Stimulated activated naive CD8-positive, alpha-beta T cell treated with anti-CD3 and anti-CD28 coated beads, Interleukin-15, Interleukin-2, amounts not matched to agents 100 U/mL and 50 U/mL, for 24 hours (primary cell): ENCODE results near the gene CELF2.

Experiments used
- ATAC-seq: fragments of 150-1000 bp; cut with Tn5 transposase; one replicate; pipeline ENCODE4 v1.10.0; 2021
- DNase-seq: peaks from one replicate; pipeline ENCODE4 v3.0.0; 2021

CELF2 gene

GRCh38 chr10:11004144-11005077, 13.3 kb upstream of the CELF2 start:
- ATAC-seq (no peak), DNase-seq (no peak)

GRCh38 chr10:11005725-11006427, 11.8 kb upstream of the CELF2 start:
- no peak for DNase-seq
- ATAC-seq: no peak

GRCh38 chr10:11006428-11006825, 11.2 kb upstream of the CELF2 start:
- DNase-seq: no peak

GRCh38 chr10:11007476-11008020, 10.1 kb upstream of the CELF2 start:
- ATAC-seq: no peak
- DNase-seq: no peak

More at GRCh38 chr10:11006428-11006825, 11.2 kb upstream of the CELF2 start:
- ATAC-seq: no peak

GRCh38 chr10:11009471-11010308, 8.0 kb upstream of the CELF2 start:
- DNase-seq (no peak), ATAC-seq (no peak)

GRCh38 chr10:11010582-11010981, 7.1 kb upstream of the CELF2 start:
- no peak for ATAC-seq
- DNase-seq: no peak

GRCh38 chr10:11011436-11011835, 6.2 kb upstream of the CELF2 start:
- DNase-seq (no peak), ATAC-seq (no peak)

- ATAC-seq (no peak), DNase-seq (no peak)
Observed at GRCh38 chr10:11011984-11012383, 5.7 kb upstream of the CELF2 start.

GRCh38 chr10:11012421-11013295, 5.0 kb upstream of the CELF2 start:
- DNase-seq: no peak
- ATAC-seq: no peak

GRCh38 chr10:11013836-11014235, 3.8 kb upstream of the CELF2 start:
- DNase-seq (no peak), ATAC-seq (no peak)

GRCh38 chr10:11014671-11015445, 2.8 kb upstream of the CELF2 start:
- no peak for DNase-seq
- no peak for ATAC-seq

GRCh38 chr10:11015446-11015934, 2.2 kb upstream of the CELF2 start:
- ATAC-seq (no peak), DNase-seq (no peak)

- ATAC-seq (no peak), DNase-seq (no peak)
Observed at GRCh38 chr10:11017000-11017569, 587 bp upstream of the CELF2 start.

- no peak for ATAC-seq
Observed at GRCh38 chr10:11018432-11018841, 765 bp downstream of the CELF2 start.

GRCh38 chr10:11018855-11019631, 1.4 kb downstream of the CELF2 start:
- DNase-seq (no peak), ATAC-seq (no peak)

More at GRCh38 chr10:11018432-11018841, 765 bp downstream of the CELF2 start:
- peak; percentile 41 for DNase-seq

- no peak for DNase-seq
- no peak for ATAC-seq
Observed at GRCh38 chr10:11019724-11020547, 2.3 kb downstream of the CELF2 start.

GRCh38 chr10:11020548-11020942, 2.9 kb downstream of the CELF2 start:
- ATAC-seq: no peak
- no peak for DNase-seq

- ATAC-seq (no peak), DNase-seq (no peak)
Observed at GRCh38 chr10:11022213-11022612, 4.5 kb downstream of the CELF2 start.
